Lower leg skin (tissue), 4 donors: ENCODE measurements around the gene KCNMA1. TPM values are rescaled to one million over a fixed set of nuclear protein-coding genes. Genes with fewer than 3 reads are reported as not detected.

ENCODE experiments used
- DNase-seq, 2 donors: peaks; one replicate each; pipeline ENCODE4 v3.0.0-alpha.2; 2019; ENCODE audit warnings: low spot score in 2 of 2
- H3K4me3 ChIP-seq: fragments of 200-600 bp; sonication (generic); 2 replicates; pipeline ENCODE4 v1.5.1; 2017; ENCODE audit warnings: mild to moderate bottlenecking, low read depth; ENCODE audit not compliant: poor library complexity, severe bottlenecking
- CTCF ChIP-seq, 3 donors: fragments of 450-650 bp; IDR thresholded peaks; one replicate each; pipeline ENCODE4 v1.5.1; 2016; ENCODE audit warnings: antibody characterized with exemption in 3 of 3, mild to moderate bottlenecking in 3 of 3, moderate library complexity in 2 of 3
- POLR2A ChIP-seq, 2 donors: fragments of 450-650 bp; IDR thresholded peaks; one replicate each; pipeline ENCODE4 v1.6.1; 2016 to 2017; ENCODE audit warnings: antibody characterized with exemption in 2 of 2, mild to moderate bottlenecking in 1 of 2, moderate library complexity in 1 of 2
- WGBS, 2 donors: methylation state at CpG; one replicate each; pipeline ENCODE4 v1.1.5; 2018; 5-methylcytosine and 5-hydroxymethylcytosine counted together
- intact Hi-C: fragments of 100-400 bp; cut with DNase I; formaldehyde crosslinking; loops from one replicate; pipeline ENCODE4 v1.15.0; 2023; ENCODE audit warnings: low total_unique reads
- total RNA-seq, 4 donors: library from RNA; depleted of rRNA; stranded (reverse); fragments of >200 nt; gene quantifications; one replicate each; pipeline ENCODE4 v1.1.0, GENCODE V29; 2016

The KCNMA1 gene
- total RNA-seq, 4 donors from 2014 or later: 4.1 to 9.9 (median 6.5) TPM

GRCh38 chr10:77253147-77253545 lies 384.5 kb downstream of the KCNMA1 start:
- intact Hi-C loops: no loop called here
- WGBS, 2 donors: 78 to 94% methylated on average over 1 of the region's 1 CpG
- no peak overlapping the region for H3K4me3 ChIP-seq
- TF ChIP-seq POLR2A (IDR thresholded peaks at IDR 0.05): no peak
- no peak for TF ChIP-seq CTCF (IDR thresholded peaks at IDR 0.05)
- DNase-seq: no peak

- intact Hi-C loops: no loop called here
- WGBS, 2 donors: 69 to 89% methylated on average over 4 of the region's 4 CpGs
- no peak for TF ChIP-seq CTCF (IDR thresholded peaks at IDR 0.05)
- TF ChIP-seq POLR2A (IDR thresholded peaks at IDR 0.05): no peak
- no peak overlapping the region for H3K4me3 ChIP-seq
- DNase-seq: no peak
Measured at GRCh38 chr10:77252380-77253146, 385.0 kb downstream of the KCNMA1 start.

DNA sequence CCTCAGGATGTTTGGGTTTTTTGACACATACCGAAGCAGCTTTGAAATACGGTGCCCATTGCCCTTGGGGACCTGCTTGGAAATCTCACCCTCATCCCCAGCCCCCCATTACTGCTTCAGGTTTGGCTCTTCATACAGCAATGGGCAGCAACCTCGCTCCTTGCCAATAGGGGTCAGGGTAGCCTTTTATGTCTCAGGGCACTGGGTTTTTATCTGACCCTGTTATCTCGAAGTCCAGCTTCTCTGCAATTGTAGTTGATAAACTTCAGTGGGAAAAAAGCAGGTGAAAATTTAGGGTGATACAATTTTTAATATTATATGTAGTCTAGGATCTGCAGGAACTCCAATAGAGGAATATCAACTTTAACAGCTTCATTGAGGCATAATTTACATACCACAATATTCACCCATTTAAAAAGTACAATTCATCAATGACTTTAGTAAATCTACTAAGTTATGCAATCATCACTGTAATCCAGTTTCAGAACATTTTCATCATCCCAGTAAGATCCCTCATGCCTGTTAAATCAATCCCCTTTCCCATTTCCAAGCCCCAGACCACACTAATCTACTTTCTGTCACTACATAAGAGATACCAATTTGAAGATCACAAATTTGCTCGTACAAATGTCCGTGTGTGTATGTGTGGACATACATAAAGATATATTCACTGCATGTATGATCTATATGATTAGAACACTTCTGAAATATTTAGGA lies 386.2 kb downstream of the KCNMA1 start:
- TF ChIP-seq POLR2A (IDR thresholded peaks at IDR 0.05) (no peak), CTCF (IDR thresholded peaks at IDR 0.05) (no peak)
- WGBS, 2 donors: 77 to 78% methylated on average over 6 of the region's 6 CpGs
- no peak for DNase-seq
- H3K4me3 ChIP-seq: no peak overlapping the region
- intact Hi-C loops: no loop called here

DNA sequence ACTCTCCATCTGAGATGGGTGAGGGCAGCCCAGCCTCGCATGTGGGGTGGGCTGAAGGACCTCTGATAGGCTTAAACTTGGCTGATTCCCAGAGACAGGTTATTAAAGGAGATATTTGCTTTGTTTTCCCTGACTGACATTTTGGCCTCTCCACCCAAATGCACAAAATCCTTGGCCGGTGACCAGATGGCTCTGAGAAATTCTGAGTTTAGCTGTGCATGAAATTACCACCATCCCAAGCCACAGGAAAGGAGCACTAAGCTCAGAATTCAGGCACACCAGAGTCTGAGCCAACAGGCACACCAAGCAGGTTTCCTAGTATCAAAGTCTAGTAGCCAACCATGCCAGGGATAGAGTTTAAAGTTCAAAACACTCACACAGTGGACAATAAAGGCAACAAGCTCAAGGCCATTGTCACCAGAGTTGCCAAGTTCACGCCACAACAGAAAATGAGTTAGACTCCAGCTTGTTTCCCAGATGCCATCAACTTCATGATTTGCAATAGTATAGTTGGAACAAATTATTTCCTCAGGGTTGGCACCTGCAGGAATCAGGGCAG lies 387.6 kb downstream of the KCNMA1 start:
- DNase-seq: no peak
- TF ChIP-seq CTCF (IDR thresholded peaks at IDR 0.05) (no peak), POLR2A (IDR thresholded peaks at IDR 0.05) (no peak)
- WGBS, 2 donors: 69 to 72% methylated on average over 3 of the region's 3 CpGs
- intact Hi-C loops: no loop called here
- H3K4me3 ChIP-seq: no peak overlapping the region

DNA sequence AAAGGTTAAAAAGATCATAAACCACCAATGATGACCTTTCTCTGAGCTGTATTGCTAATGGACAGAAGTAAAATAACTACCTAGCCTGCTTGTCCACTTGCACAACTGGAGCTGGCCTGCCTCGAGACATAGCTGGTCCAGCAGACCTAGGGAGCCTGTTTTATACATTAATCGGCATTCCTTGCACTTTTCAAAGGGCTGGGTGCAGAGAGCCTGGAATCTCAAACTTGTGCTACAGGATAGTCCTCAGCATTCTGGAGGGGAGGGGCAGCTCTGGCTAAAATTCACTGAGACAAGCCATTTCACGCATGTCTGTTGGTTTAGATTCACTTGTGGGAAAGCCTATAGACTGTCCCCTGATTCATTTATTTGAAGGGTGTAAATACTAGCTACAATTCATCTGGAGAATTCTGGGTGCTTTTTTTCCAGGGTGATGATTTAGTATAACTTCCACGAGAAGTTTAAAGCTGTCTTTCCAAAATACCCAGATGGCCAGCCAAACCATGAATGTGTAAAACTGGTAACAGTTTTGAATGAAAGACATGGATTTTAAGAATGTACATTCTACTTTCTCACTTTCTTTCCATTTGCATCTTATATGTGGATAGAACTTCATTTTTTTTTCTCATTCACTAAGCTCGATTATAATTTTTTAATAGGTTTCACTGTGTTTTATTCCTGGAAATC lies 389.4 kb downstream of the KCNMA1 start:
- DNase-seq: no peak
- TF ChIP-seq CTCF (IDR thresholded peaks at IDR 0.05): no peak
- no peak for TF ChIP-seq POLR2A (IDR thresholded peaks at IDR 0.05)
- 70 to 71% methylated on average over 5 of the region's 5 CpGs for WGBS, 2 donors
- no peak overlapping the region for H3K4me3 ChIP-seq
- intact Hi-C loops: no loop called here
